Gastrocnemius medialis (tissue), 4 donors: Measurements from ENCODE around the gene RNU5B-1.

ENCODE experiments used
- POLR2A ChIP-seq, 2 donors: fragments of 450-650 bp; IDR thresholded peaks; one replicate each; pipeline ENCODE4 v1.6.1; 2017; ENCODE audit warnings: antibody characterized with exemption in 2 of 2, mild to moderate bottlenecking in 2 of 2, moderate library complexity in 2 of 2
- TF ChIP-seq, protein P1 (sequence below), 5 experiments: fragments of 450-650 bp in 3 of 5; fragments of 200-600 bp in 2 of 5; sonication (generic) in 2 of 5; IDR thresholded peaks in 4 of 5; conservative IDR thresholded peaks in 1 of 5; 1 replicate in 4 of 5; 2 replicates in 1 of 5; pipeline ENCODE4 v1.5.1; 2016 to 2019; ENCODE audit warnings: antibody characterized with exemption in 5 of 5, mild to moderate bottlenecking in 3 of 5, moderate library complexity in 3 of 5

DNA sequence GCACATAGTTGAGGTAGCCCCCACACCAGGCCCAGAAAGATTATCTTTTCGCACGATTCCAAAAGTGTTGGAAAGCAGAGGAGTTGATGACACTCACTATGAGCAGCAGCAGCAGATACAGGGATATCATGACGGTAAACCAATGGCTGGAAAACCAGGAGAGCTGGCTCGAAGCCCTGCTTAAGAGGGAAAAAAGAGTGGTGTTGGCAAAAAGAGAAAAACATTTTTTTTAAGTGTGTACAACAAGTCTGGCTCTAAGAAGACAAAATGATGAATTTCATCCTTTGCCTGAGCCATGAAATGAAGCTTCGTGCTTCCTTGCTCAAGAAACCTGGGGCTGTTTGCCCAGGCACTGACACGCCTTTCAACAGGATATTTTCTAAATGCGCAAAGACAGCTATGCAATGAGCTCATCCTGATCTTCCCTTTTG lies 45.1 kb upstream of the RNU5B-1 start:
- TF ChIP-seq, protein P1, sequence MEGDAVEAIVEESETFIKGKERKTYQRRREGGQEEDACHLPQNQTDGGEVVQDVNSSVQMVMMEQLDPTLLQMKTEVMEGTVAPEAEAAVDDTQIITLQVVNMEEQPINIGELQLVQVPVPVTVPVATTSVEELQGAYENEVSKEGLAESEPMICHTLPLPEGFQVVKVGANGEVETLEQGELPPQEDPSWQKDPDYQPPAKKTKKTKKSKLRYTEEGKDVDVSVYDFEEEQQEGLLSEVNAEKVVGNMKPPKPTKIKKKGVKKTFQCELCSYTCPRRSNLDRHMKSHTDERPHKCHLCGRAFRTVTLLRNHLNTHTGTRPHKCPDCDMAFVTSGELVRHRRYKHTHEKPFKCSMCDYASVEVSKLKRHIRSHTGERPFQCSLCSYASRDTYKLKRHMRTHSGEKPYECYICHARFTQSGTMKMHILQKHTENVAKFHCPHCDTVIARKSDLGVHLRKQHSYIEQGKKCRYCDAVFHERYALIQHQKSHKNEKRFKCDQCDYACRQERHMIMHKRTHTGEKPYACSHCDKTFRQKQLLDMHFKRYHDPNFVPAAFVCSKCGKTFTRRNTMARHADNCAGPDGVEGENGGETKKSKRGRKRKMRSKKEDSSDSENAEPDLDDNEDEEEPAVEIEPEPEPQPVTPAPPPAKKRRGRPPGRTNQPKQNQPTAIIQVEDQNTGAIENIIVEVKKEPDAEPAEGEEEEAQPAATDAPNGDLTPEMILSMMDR (IDR thresholded peaks at IDR 0.05 in 4 of 5, conservative IDR thresholded peaks at IDR 0.05 in 1 of 5) = no peak
- TF ChIP-seq POLR2A (IDR thresholded peaks at IDR 0.05) = no peak
